ENCODE data around the gene PHF12. TPM values are rescaled to one million over a fixed set of nuclear protein-coding genes. Genes with fewer than 3 reads are reported as not detected.

PHF12 gene
- total and polyA plus RNA-seq, 2 of the 8 experiments (the other 6 are each of a cell fraction or from before 2014, with no cell fraction given): 38.8 to 65.7 TPM

GRCh38 chr17:28975031-28975430 lies 23.7 kb upstream of the PHF12 start:
- H3K9ac ChIP-seq (replicated peaks in 1 of 4; ENCODE audit: extremely low read depth in 1 of 4, low read depth in 3 of 4, low read length in 3 of 4): no peak overlapping the region
- POLR2A ChIA-PET (ENCODE audit: partially characterized antibody): interaction anchor here (1.2 kb wide), 1 partner anchor 56 kb away, joined by 4 read pairs; no protein-coding TSS in a partner anchor
- no peak overlapping the region for H3K14ac ChIP-seq (ENCODE audit: insufficient read length)
- H4K5ac ChIP-seq (ENCODE audit: insufficient read length, low read depth, low read length): no peak overlapping the region
- no peaks in the 10 kb centered on the region for H4K20me1 ChIP-seq (replicated peaks in 1 of 2; ENCODE audit: control insufficient read depth in 1 of 2, insufficient read depth in 2 of 2, low read length in 2 of 2)
- no peak overlapping the region for H3K27ac ChIP-seq (ENCODE audit: low read depth, low read length)
- no peak overlapping the region for H4K8ac ChIP-seq (ENCODE audit: extremely low read depth, insufficient read depth, low read length)
- H2BK15ac ChIP-seq (ENCODE audit: low read length): no peak overlapping the region
- 82% methylated on average over 2 of the region's 2 CpGs; no CpG with 5 or more reads in 1 of the 2 experiments for WGBS, 2 experiments (ENCODE audit: extremely low coverage in 1 of 2, insufficient coverage in 1 of 2, insufficient read length in 1 of 2, insufficient replicate concordance in 2 of 2, low coverage in 1 of 2, low lambda C conversion rate in 2 of 2, missing lambda C conversion rate in 1 of 2)
- H2BK5ac ChIP-seq (ENCODE audit: low read depth, low read length): no peak overlapping the region
- no peak overlapping the region for H3K56ac ChIP-seq (replicated peaks; ENCODE audit: insufficient read length, low read depth, low read length)
- no peaks in the 10 kb centered on the region for H3K9me3 ChIP-seq (ENCODE audit: insufficient read depth in 2 of 2, low read depth in 1 of 2, low read length in 1 of 2)
- CTCF ChIA-PET (ENCODE audit: partially characterized antibody): interaction anchor here (0.7 to 9.1 kb wide), 3 partner anchors 9 to 149 kb away, joined by 3 to 207 read pairs (median 3); no protein-coding TSS in a partner anchor
- no peak overlapping the region for H2BK20ac ChIP-seq (ENCODE audit: low read length)
- no peak overlapping the region for H3K4me3 ChIP-seq (ENCODE audit: extremely low read depth in 1 of 4, insufficient read depth in 2 of 4, low read depth in 3 of 4, low read length in 4 of 4)
- no peak overlapping the region for H2AK5ac ChIP-seq (ENCODE audit: low read depth, low read length)
- no peak for DNase-seq (ENCODE audit: low read depth in 1 of 2, low spot score in 2 of 2)
- H3K36me3 ChIP-seq (ENCODE audit: control insufficient read depth in 2 of 4, insufficient read depth in 4 of 4, low read length in 3 of 4): no peaks in the 10 kb centered on the region; a peak in 1 of 8 replicates
- no peak overlapping the region for H3K23ac ChIP-seq (ENCODE audit: insufficient read length)
- H3K79me1 ChIP-seq (ENCODE audit: low read depth, low read length): no peaks in the 10 kb centered on the region
- H2BK120ac ChIP-seq (replicated peaks; ENCODE audit: low read depth, low read length): no peak overlapping the region
- H3K18ac ChIP-seq (ENCODE audit: extremely low read depth, low read length): no peak overlapping the region
- peaks cover 0 to 2% (median 0%) of the 10 kb centered on the region in 4 experiments; a peak in 2 of 7 replicates for H3K27me3 ChIP-seq (replicated peaks in 1 of 4; ENCODE audit: control insufficient read depth in 3 of 4, extremely low read depth in 1 of 4, insufficient read depth in 3 of 4, low read length in 3 of 4)
- H3K79me2 ChIP-seq (ENCODE audit: control insufficient read depth in 1 of 2, insufficient read depth in 2 of 2, low read length in 2 of 2): no peaks in the 10 kb centered on the region
- no peaks in the 10 kb centered on the region; the same call in 1 of the 2 replicates for H3K23me2 ChIP-seq (ENCODE audit: low read depth, low read length)
- no peak for FAIRE-seq
- H2BK12ac ChIP-seq (ENCODE audit: low read depth, low read length): no peak overlapping the region
- peaks cover 0 to 5% (median 0%) of the 10 kb centered on the region in 4 experiments; a peak in 3 of 7 replicates for H3K4me1 ChIP-seq (replicated peaks in 1 of 4; ENCODE audit: control insufficient read depth in 3 of 4, insufficient read depth in 4 of 4, low read length in 3 of 4)
- no peak overlapping the region for H2AFZ ChIP-seq (ENCODE audit: low read length)
- no peak overlapping the region for H3K4me2 ChIP-seq (ENCODE audit: insufficient read depth in 1 of 2, low read depth in 2 of 2, low read length in 2 of 2)
- H3K4ac ChIP-seq (replicated peaks; ENCODE audit: insufficient read length, low read depth, low read length): no peak overlapping the region
- no peak overlapping the region for H4K91ac ChIP-seq (replicated peaks; ENCODE audit: insufficient read length, low read length)
- TF ChIP-seq KDM4A (IDR thresholded peaks at IDR 0.05; ENCODE audit: low read depth, low read length, severe bottlenecking) (no peak), USF2 (IDR thresholded peaks at IDR 0.05; ENCODE audit: low read length) (no peak), TAF7 (optimal IDR thresholded peaks at IDR 0.05; ENCODE audit: borderline replicate concordance, low read depth, low read length) (no peak), SRF (IDR thresholded peaks at IDR 0.05; ENCODE audit: low read depth, low read length) (no peak), HDAC2 (IDR thresholded peaks at IDR 0.05; ENCODE audit: borderline replicate concordance in 1 of 2, low read depth in 2 of 2, low read length in 2 of 2) (no peak), E2F6 (IDR thresholded peaks at IDR 0.05) (no peak), TCF12 (IDR thresholded peaks at IDR 0.05; ENCODE audit: low read depth, low read length) (no peak), CREB1 (IDR thresholded peaks at IDR 0.05) (no peak), SAP30 (IDR thresholded peaks at IDR 0.05; ENCODE audit: insufficient read depth, insufficient replicate concordance, low read length) (no peak)
- TF ChIP-seq, protein P1, sequence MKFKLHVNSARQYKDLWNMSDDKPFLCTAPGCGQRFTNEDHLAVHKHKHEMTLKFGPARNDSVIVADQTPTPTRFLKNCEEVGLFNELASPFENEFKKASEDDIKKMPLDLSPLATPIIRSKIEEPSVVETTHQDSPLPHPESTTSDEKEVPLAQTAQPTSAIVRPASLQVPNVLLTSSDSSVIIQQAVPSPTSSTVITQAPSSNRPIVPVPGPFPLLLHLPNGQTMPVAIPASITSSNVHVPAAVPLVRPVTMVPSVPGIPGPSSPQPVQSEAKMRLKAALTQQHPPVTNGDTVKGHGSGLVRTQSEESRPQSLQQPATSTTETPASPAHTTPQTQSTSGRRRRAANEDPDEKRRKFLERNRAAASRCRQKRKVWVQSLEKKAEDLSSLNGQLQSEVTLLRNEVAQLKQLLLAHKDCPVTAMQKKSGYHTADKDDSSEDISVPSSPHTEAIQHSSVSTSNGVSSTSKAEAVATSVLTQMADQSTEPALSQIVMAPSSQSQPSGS (IDR thresholded peaks at IDR 0.05; ENCODE audit: low read length): no peak
